HUES48 (cell line): ENCODE measurements around the gene NPEPL1.
"Not testable (repeated sequence)": the region's sequence is repeated elsewhere in the genome, so short reads cannot be mapped to it uniquely, and the experiment has no call there.

ENCODE experiments used
- H3K27ac ChIP-seq: one replicate; pipeline ENCODE4 v1.7.0; 2013; ENCODE audit warnings: low read depth, low read length, inconsistent platforms
- H3K27me3 ChIP-seq: 2 replicates; pipeline ENCODE4 v1.6.1; 2013; ENCODE audit warnings: mild to moderate bottlenecking, low read length; ENCODE audit not compliant: control insufficient read depth, insufficient read depth
- H3K36me3 ChIP-seq: 2 replicates; pipeline ENCODE4 v1.6.1; 2013; ENCODE audit warnings: low read length; ENCODE audit not compliant: control insufficient read depth, insufficient read depth
- H3K4me1 ChIP-seq: 2 replicates; pipeline ENCODE4 v1.6.1; 2013; ENCODE audit warnings: mild to moderate bottlenecking, low read length; ENCODE audit not compliant: control insufficient read depth, insufficient read depth
- H3K4me3 ChIP-seq: 2 replicates; pipeline ENCODE4 v1.5.1; 2013; ENCODE audit warnings: mild to moderate bottlenecking, low read depth, low read length
- H3K9ac ChIP-seq: 2 replicates; pipeline ENCODE4 v1.6.1; 2013; ENCODE audit warnings: mild to moderate bottlenecking, low read depth, low read length, moderate library complexity
- H3K9me3 ChIP-seq: 2 replicates; pipeline ENCODE4 v1.6.1; 2013; ENCODE audit warnings: low read length; ENCODE audit not compliant: control insufficient read depth, insufficient read depth

Gene NPEPL1

GRCh38 chr20:58726156-58726555, 33.6 kb downstream of the NPEPL1 start:
- H3K4me1 ChIP-seq, H3K4me3 ChIP-seq, H3K27me3 ChIP-seq, H3K9me3 ChIP-seq, H3K36me3 ChIP-seq, H3K27ac ChIP-seq, H3K9ac ChIP-seq: not testable (repeated sequence)

GRCh38 chr20:58731192-58731591, 38.6 kb downstream of the NPEPL1 start:
- Histone ChIP-seq H3K27ac (no peak overlapping the region), H3K4me3 (no peak overlapping the region), H3K9me3 (peaks cover 3% of the 10 kb centered on the region; the same call in 1 of the 2 replicates), H3K4me1 (no peaks in the 10 kb centered on the region), H3K36me3 (no peaks in the 10 kb centered on the region), H3K27me3 (no peaks in the 10 kb centered on the region), H3K9ac (no peak overlapping the region)

- Histone ChIP-seq H3K4me1 (no peaks in the 10 kb centered on the region), H3K4me3 (no peak overlapping the region), H3K36me3 (no peaks in the 10 kb centered on the region), H3K9ac (no peak overlapping the region), H3K9me3 (0 out of 2 replicates have a peak, but pooled peaks cover 3% of the 10 kb centered on the region), H3K27me3 (no peaks in the 10 kb centered on the region), H3K27ac (no peak overlapping the region)
Observed at GRCh38 chr20:58737198-58737597, 44.6 kb downstream of the NPEPL1 start.

- no peaks in the 10 kb centered on the region for H3K27me3 ChIP-seq
- no peaks in the 10 kb centered on the region for H3K36me3 ChIP-seq
- no peaks in the 10 kb centered on the region for H3K4me1 ChIP-seq
- no peak overlapping the region for H3K27ac ChIP-seq
- H3K9me3 ChIP-seq, result 0 out of 2 replicates have a peak, but pooled peaks cover 3% of the 10 kb centered on the region
- no peak overlapping the region for H3K4me3 ChIP-seq
- H3K9ac ChIP-seq, result no peak overlapping the region
Observed at GRCh38 chr20:58740356-58741308, 48.0 kb downstream of the NPEPL1 start.

GRCh38 chr20:58741384-58741783, 48.8 kb downstream of the NPEPL1 start:
- H3K27me3 ChIP-seq, result no peaks in the 10 kb centered on the region
- no peak overlapping the region for H3K27ac ChIP-seq
- no peak overlapping the region for H3K4me3 ChIP-seq
- H3K9ac ChIP-seq, result no peak overlapping the region
- H3K4me1 ChIP-seq, result no peaks in the 10 kb centered on the region
- H3K9me3 ChIP-seq, result 0 out of 2 replicates have a peak, but pooled peaks cover 3% of the 10 kb centered on the region
- no peaks in the 10 kb centered on the region for H3K36me3 ChIP-seq

- Histone ChIP-seq H3K9ac (no peak overlapping the region), H3K27me3 (peaks cover 4% of the 10 kb centered on the region; the same call in 1 of the 2 replicates), H3K27ac (no peak overlapping the region), H3K4me3 (no peak overlapping the region), H3K36me3 (no peaks in the 10 kb centered on the region), H3K9me3 (0 out of 2 replicates have a peak, but pooled peaks cover 3% of the 10 kb centered on the region), H3K4me1 (no peaks in the 10 kb centered on the region)
Observed at GRCh38 chr20:58742668-58743566, 50.3 kb downstream of the NPEPL1 start.

- Histone ChIP-seq H3K9ac (no peak overlapping the region), H3K27me3 (peaks cover 4% of the 10 kb centered on the region; the same call in 1 of the 2 replicates), H3K4me1 (no peaks in the 10 kb centered on the region), H3K9me3 (no peaks in the 10 kb centered on the region), H3K4me3 (no peak overlapping the region), H3K36me3 (no peaks in the 10 kb centered on the region), H3K27ac (no peak overlapping the region)
Observed at GRCh38 chr20:58743929-58744534, 51.4 kb downstream of the NPEPL1 start.

GRCh38 chr20:58744836-58745235, 52.2 kb downstream of the NPEPL1 start:
- no peak overlapping the region for H3K27ac ChIP-seq
- H3K9ac ChIP-seq, result no peak overlapping the region
- peaks cover 4% of the 10 kb centered on the region; the same call in 1 of the 2 replicates for H3K27me3 ChIP-seq
- no peaks in the 10 kb centered on the region for H3K4me1 ChIP-seq
- no peaks in the 10 kb centered on the region for H3K36me3 ChIP-seq
- no peak overlapping the region for H3K4me3 ChIP-seq
- H3K9me3 ChIP-seq, result no peaks in the 10 kb centered on the region

GRCh38 chr20:58745391-58745790, 52.8 kb downstream of the NPEPL1 start:
- H3K27me3 ChIP-seq, result peaks cover 4% of the 10 kb centered on the region; the same call in 1 of the 2 replicates
- no peaks in the 10 kb centered on the region for H3K9me3 ChIP-seq

GRCh38 chr20:58746620-58747019, 54.0 kb downstream of the NPEPL1 start:
- Histone ChIP-seq H3K27me3 (peaks cover 11% of the 10 kb centered on the region), H3K36me3 (no peaks in the 10 kb centered on the region), H3K27ac (no peak overlapping the region), H3K4me1 (no peaks in the 10 kb centered on the region), H3K9ac (no peak overlapping the region), H3K9me3 (no peaks in the 10 kb centered on the region), H3K4me3 (no peak overlapping the region)

More at GRCh38 chr20:58745391-58745790, 52.8 kb downstream of the NPEPL1 start:
- Histone ChIP-seq H3K4me3 (no peak overlapping the region), H3K27ac (no peak overlapping the region), H3K4me1 (no peaks in the 10 kb centered on the region), H3K9ac (no peak overlapping the region), H3K36me3 (no peaks in the 10 kb centered on the region)
